B cell (primary cell): ENCODE results near the gene PPCDC. TPM values are rescaled to one million over a fixed set of nuclear protein-coding genes. Genes with fewer than 3 reads are reported as not detected.

Source experiments
- ATAC-seq: fragments of 200-7000 bp; cut with Tn5 transposase; one replicate; pipeline ENCODE4 v1.10.0; 2021; ENCODE audit warnings: low read depth, mild to moderate bottlenecking, moderate number of reproducible peaks, moderate library complexity
- CTCF ChIA-PET: fragments of 350-600 bp; sonication (Branson Sonifier 250); formaldehyde crosslinking; loops from one replicate; lab custom pipeline; 2021; ENCODE audit warnings: antibody characterized with exemption, inconsistent platforms; lab: Charles Lee
- POLR2A ChIA-PET: fragments of 350-600 bp; sonication (Branson Sonifier 250); formaldehyde crosslinking; loops from one replicate; lab custom pipeline; 2021; ENCODE audit warnings: antibody characterized with exemption; lab: Charles Lee
- DNase-seq: peaks from one replicate; pipeline ENCODE4 v3.0.0; 2013
- H2AFZ ChIP-seq: 2 replicates; pipeline ENCODE4 v1.6.1; 2012; ENCODE audit warnings: mild to moderate bottlenecking, low read depth, low read length; ENCODE audit not compliant: insufficient read depth, poor library complexity, severe bottlenecking
- H3K27ac ChIP-seq, 2 donors: 1 replicate in 1 of 2; 2 replicates in 1 of 2; pipeline ENCODE4 v1.5.1; 2012 to 2013; ENCODE audit warnings: low read length in 2 of 2, mild to moderate bottlenecking in 2 of 2, moderate library complexity in 1 of 2
- H3K27me3 ChIP-seq, 4 experiments: fragments of 200-600 bp in 1 of 4; sonication (generic) in 1 of 4; replicated peaks in 1 of 4; 1 replicate in 2 of 4; 2 replicates in 2 of 4; pipeline versions ENCODE4 v1.6.1 to v1.7.0; 2013 to 2016; ENCODE audit warnings: low read length in 3 of 4, mild to moderate bottlenecking in 2 of 4, mixed read lengths in 1 of 4, moderate library complexity in 1 of 4; ENCODE audit not compliant: insufficient read depth in 4 of 4, control insufficient read depth in 3 of 4; ENCODE audit errors: control extremely low read depth in 1 of 4
- H3K36me3 ChIP-seq, 2 experiments: replicated peaks in 1 of 2; 1 replicate in 1 of 2; 2 replicates in 1 of 2; pipeline versions ENCODE4 v1.6.1 to v1.7.1; 2013; ENCODE audit warnings: low read length in 1 of 2; ENCODE audit not compliant: insufficient read depth in 2 of 2, control insufficient read depth in 1 of 2; ENCODE audit errors: control extremely low read depth in 1 of 2, extremely low read depth in 1 of 2
- H3K4me1 ChIP-seq, 2 donors: fragments of 200-600 bp in 1 of 2; sonication (generic) in 1 of 2; 1 replicate in 1 of 2; 2 replicates in 1 of 2; pipeline versions ENCODE4 v1.5.1 to v1.6.1; 2013 to 2017; ENCODE audit warnings: low read length in 2 of 2; ENCODE audit not compliant: control insufficient read depth in 2 of 2, insufficient read depth in 2 of 2
- H3K4me2 ChIP-seq: replicated peaks from 2 replicates; pipeline ENCODE3; 2012; ENCODE audit warnings: mild to moderate bottlenecking, low read depth, low read length; ENCODE audit not compliant: poor library complexity, severe bottlenecking
- H3K4me3 ChIP-seq, 5 experiments: fragments of 200-600 bp in 1 of 5; sonication (generic) in 1 of 5; 1 replicate in 3 of 5; 2 replicates in 2 of 5; pipeline versions ENCODE4 v1.5.1 to v1.7.0; 2011 to 2016; ENCODE audit warnings: low read length in 4 of 5, mild to moderate bottlenecking in 4 of 5, low read depth in 2 of 5, control low read depth in 1 of 5, moderate library complexity in 1 of 5; ENCODE audit not compliant: insufficient read depth in 1 of 5; ENCODE audit errors: control extremely low read depth in 1 of 5, extremely low read depth in 1 of 5
- H3K79me2 ChIP-seq: fragments of 200-600 bp; sonication (generic); one replicate; pipeline ENCODE4 v1.6.0; 2016; ENCODE audit warnings: low read length; ENCODE audit not compliant: control insufficient read depth, insufficient read depth
- H3K9ac ChIP-seq: fragments of 200-600 bp; sonication (generic); 2 replicates; pipeline ENCODE4 v1.6.1; 2017; ENCODE audit warnings: mild to moderate bottlenecking, low read length, moderate library complexity
- H3K9me3 ChIP-seq, 3 donors: one replicate each; pipeline versions ENCODE4 v1.6.1 to v1.7.1; 2013; ENCODE audit warnings: low read length in 2 of 3; ENCODE audit not compliant: control insufficient read depth in 2 of 3, insufficient read depth in 1 of 3; ENCODE audit errors: control extremely low read depth in 1 of 3
- H4K20me1 ChIP-seq: 2 replicates; pipeline ENCODE4 v1.6.0; 2012; ENCODE audit warnings: mild to moderate bottlenecking, low read length; ENCODE audit not compliant: insufficient read depth, control insufficient read depth, poor library complexity, severe bottlenecking
- H3K27ac Mint-ChIP-seq: one replicate; pipeline ENCODE4 v1.8.0; 2021; ENCODE audit warnings: mixed read lengths
- H3K27me3 Mint-ChIP-seq: one replicate; pipeline ENCODE4 v1.8.0; 2021; ENCODE audit warnings: mixed read lengths
- H3K4me1 Mint-ChIP-seq: one replicate; pipeline ENCODE4 v1.8.0; 2021; ENCODE audit warnings: mixed read lengths
- H3K4me3 Mint-ChIP-seq: one replicate; pipeline ENCODE4 v1.8.0; 2021; ENCODE audit warnings: mixed read lengths
- H3K9me3 Mint-ChIP-seq: one replicate; pipeline ENCODE4 v1.8.0; 2022; ENCODE audit warnings: mixed read lengths; ENCODE audit not compliant: insufficient read depth
- CTCF ChIP-seq: fragments of 200-600 bp; IDR thresholded peaks from one replicate; pipeline ENCODE4 v1.8.0; 2022; ENCODE audit warnings: antibody characterized with exemption, mild to moderate bottlenecking
- EZH2 ChIP-seq: IDR thresholded peaks from 2 replicates; pipeline ENCODE4 v1.6.1; 2012; ENCODE audit warnings: borderline replicate concordance, low read depth, mild to moderate bottlenecking, moderate library complexity, low read length; ENCODE audit not compliant: insufficient read depth, poor library complexity, severe bottlenecking
- WGBS: methylation state at CpG from one replicate; pipeline ENCODE4 v1.1.5; 2013; ENCODE audit warnings: missing lambda C conversion rate; ENCODE audit not compliant: insufficient coverage; 5-methylcytosine and 5-hydroxymethylcytosine counted together
- intact Hi-C: fragments of 100-400 bp; cut with micrococcal nuclease; formaldehyde crosslinking; loops from one replicate; pipeline ENCODE4 v1.10.0; 2022
- polyA minus RNA-seq: library from RNA; depleted of rRNA, polyadenylated mRNA; stranded (reverse); fragments of >200 nt; gene quantifications from 2 replicates; pipeline ENCODE4 v1.2.3, GENCODE V29; 2012
- polyA plus RNA-seq: library from polyadenylated mRNA; depleted of rRNA; stranded (reverse); fragments of >200 nt; gene quantifications from 2 replicates; pipeline ENCODE4 v1.2.3, GENCODE V29; 2012
- total RNA-seq, 2 donors: library from RNA; stranded (reverse); fragments of 120-200 nt in 1 of 2; gene quantifications; 1 replicate in 1 of 2; 2 replicates in 1 of 2; pipeline versions ENCODE4 v1.2.3 to v1.2.4, GENCODE V29; 2013 to 2022

PPCDC gene
- total RNA-seq (14.8 and 15.1 TPM in 2 replicates), polyA plus RNA-seq (7.9 and 19.7 TPM in 2 replicates), polyA minus RNA-seq (10.6 and 12.7 TPM in 2 replicates)
- 8.0 TPM for total RNA-seq (2013)

- peaks cover 14% of the 10 kb centered on the region for H3K4me1 Mint-ChIP-seq
- peak within 1 kb of the TSS; percentile 97 for H3K4me3 Mint-ChIP-seq
- Histone ChIP-seq H3K4me1 (peaks cover 5 to 18% of the 10 kb centered on the region in 2 donors), H4K20me1 (no peaks in the 10 kb centered on the region), H3K9me3 (peaks cover 0 to 6% (median 0%) of the 10 kb centered on the region in 3 donors), H3K4me3 (peak within 1 kb of the TSS; percentile 72 to 96 (median 94)), H3K4me2 (peak within 1 kb of the TSS; percentile 87), H3K79me2 (peaks cover 16% of the 10 kb centered on the region), H3K27me3 (peaks cover 0 to 33% (median 15%) of the 10 kb centered on the region in 4 experiments), H2AFZ (peak within 1 kb of the TSS; percentile 98), H3K36me3 (no peaks in the 10 kb centered on the region), H3K27ac (peak within 1 kb of the TSS; percentile 49 to 72), H3K9ac (peak within 1 kb of the TSS; percentile 95)
- under 1% methylated on average over 38 of the region's 40 CpGs for WGBS
- no peaks in the 10 kb centered on the region for H3K9me3 Mint-ChIP-seq
- peak; percentile 93 for DNase-seq
- no peak for TF ChIP-seq EZH2
- TF ChIP-seq CTCF = no peak
- CTCF ChIA-PET = interaction anchor here (0.6 to 10.4 kb wide), 9 partner anchors 8 to 387 kb away, joined by 3 to 170 read pairs (median 4); partner anchors contain the start of gene RPP25
- POLR2A ChIA-PET = interaction anchor here (0.6 to 1.8 kb wide), 10 partner anchors 13 to 345 kb away, joined by 3 to 8 read pairs (median 4); partner anchors contain the start of genes C15orf39 and COX5A
- peak within 1 kb of the TSS; percentile 94 for H3K27ac Mint-ChIP-seq
- H3K27me3 Mint-ChIP-seq = peaks cover 23% of the 10 kb centered on the region
- intact Hi-C loops = loop anchor here (1.0 to 10.0 kb wide), 8 partner anchors 14 to 621 kb away; partner anchors contain the start of genes CLK3, COX5A, IMP3 and RPP25
- peak; percentile 100 for ATAC-seq
These were observed at the start of gene PPCDC for GRCh38 chr15:75023181-75023871. Gene PPCDC (plus strand): TSS chr15:75023590. CDS start chr15:75028319, 4,729 bp downstream.

GRCh38 chr15:74976159-74976558 lies 47.2 kb upstream of the PPCDC start:
- Mint-ChIP-seq H3K4me3 (no peak overlapping the region), H3K27me3 (peaks cover 30% of the 10 kb centered on the region), H3K4me1 (no peaks in the 10 kb centered on the region), H3K27ac (no peak overlapping the region), H3K9me3 (no peaks in the 10 kb centered on the region)
- ATAC-seq (no peak), DNase-seq (no peak)
- no peaks in the 10 kb centered on the region for H3K9me3 ChIP-seq
- intact Hi-C loops = no loop called here
- no peak overlapping the region for H3K4me2 ChIP-seq
- H3K36me3 ChIP-seq = no peaks in the 10 kb centered on the region
- no peak overlapping the region for H3K9ac ChIP-seq
- no peak overlapping the region for H2AFZ ChIP-seq
- H3K4me3 ChIP-seq = no peak overlapping the region
- H4K20me1 ChIP-seq = no peaks in the 10 kb centered on the region
- no peaks in the 10 kb centered on the region for H3K79me2 ChIP-seq
- POLR2A ChIA-PET = no interaction called here
- no peaks in the 10 kb centered on the region for H3K4me1 ChIP-seq
- 100% methylated on average over 1 of the region's 1 CpG for WGBS
- CTCF ChIA-PET = interaction anchor here (1.1 kb wide), 1 partner anchor 11 kb away, joined by 3 read pairs; no protein-coding TSS in a partner anchor
- TF ChIP-seq EZH2 (no peak), CTCF (no peak)
- H3K27ac ChIP-seq = no peak overlapping the region
- peaks cover 0 to 42% (median 17%) of the 10 kb centered on the region in 4 experiments for H3K27me3 ChIP-seq
